Karpas-422 (cell line): ENCODE results near the gene ZNF345. TPM values are rescaled to one million over a fixed set of nuclear protein-coding genes. Genes with fewer than 3 reads are reported as not detected.

Experiments used
- DNase-seq: peaks from one replicate; pipeline ENCODE4 v3.0.0-alpha.2; 2015
- H2AFZ ChIP-seq: fragments of 200-600 bp; sonication (generic); 2 replicates; pipeline ENCODE4 v1.6.1; 2014; ENCODE audit warnings: antibody characterized with exemption, low read length, mixed read lengths
- H3K27ac ChIP-seq: fragments of 200-600 bp; sonication (generic); 2 replicates; pipeline ENCODE4 v1.5.1; 2014; ENCODE audit warnings: mild to moderate bottlenecking, low read length, moderate library complexity
- H3K27me3 ChIP-seq: fragments of 200-600 bp; sonication (generic); 2 replicates; pipeline ENCODE4 v1.6.1; 2014; ENCODE audit warnings: low read length, mixed read lengths
- H3K36me3 ChIP-seq: fragments of 200-600 bp; sonication (generic); 2 replicates; pipeline ENCODE4 v1.6.1; 2014; ENCODE audit warnings: low read length, mixed read lengths; ENCODE audit not compliant: insufficient read depth
- H3K4me1 ChIP-seq: fragments of 200-600 bp; sonication (generic); 2 replicates; pipeline ENCODE4 v1.6.1; 2014; ENCODE audit warnings: mild to moderate bottlenecking, low read length, mixed read lengths
- H3K4me2 ChIP-seq: fragments of 200-600 bp; sonication (generic); 2 replicates; pipeline ENCODE4 v1.6.1; 2014; ENCODE audit warnings: low read length, low read depth, mild to moderate bottlenecking; ENCODE audit not compliant: poor library complexity, severe bottlenecking
- H3K4me3 ChIP-seq: fragments of 200-600 bp; sonication (generic); 2 replicates; pipeline ENCODE4 v1.5.1; 2014; ENCODE audit warnings: mild to moderate bottlenecking, antibody characterized with exemption, low read length, mixed read lengths
- H3K79me2 ChIP-seq: fragments of 200-600 bp; sonication (generic); 2 replicates; pipeline ENCODE4 v1.6.1; 2014; ENCODE audit warnings: mild to moderate bottlenecking, low read length, mixed read lengths
- H3K9ac ChIP-seq: fragments of 200-600 bp; sonication (generic); 2 replicates; pipeline ENCODE4 v1.6.0; 2014; ENCODE audit warnings: low read length
- H3K9me2 ChIP-seq: fragments of 200-600 bp; sonication (generic), shearing (Covaris generic); replicated peaks from 2 replicates; pipeline ENCODE4 v1.6.0; 2014; ENCODE audit warnings: mild to moderate bottlenecking, low read length, moderate library complexity; ENCODE audit not compliant: insufficient read depth
- H3K9me3 ChIP-seq: fragments of 300-700, 200-600 bp; sonication (generic); 2 replicates; pipeline ENCODE4 v1.6.1; 2014; ENCODE audit warnings: low read length, mixed read lengths
- H4K20me1 ChIP-seq: fragments of 200-600 bp; sonication (generic); 2 replicates; pipeline ENCODE4 v1.6.1; 2014; ENCODE audit warnings: mild to moderate bottlenecking, antibody characterized with exemption, low read length, low read depth; ENCODE audit not compliant: insufficient read depth
- total RNA-seq: library from RNA; depleted of rRNA; stranded (reverse); fragments of >200 nt; shearing (Covaris generic); gene quantifications from 2 replicates; pipeline ENCODE4 v1.2.3, GENCODE V29; 2014; ENCODE audit warnings: low replicate concordance

Gene ZNF345
- total RNA-seq, 1 experiment from 2014 or later = 11.3 TPM

DNA sequence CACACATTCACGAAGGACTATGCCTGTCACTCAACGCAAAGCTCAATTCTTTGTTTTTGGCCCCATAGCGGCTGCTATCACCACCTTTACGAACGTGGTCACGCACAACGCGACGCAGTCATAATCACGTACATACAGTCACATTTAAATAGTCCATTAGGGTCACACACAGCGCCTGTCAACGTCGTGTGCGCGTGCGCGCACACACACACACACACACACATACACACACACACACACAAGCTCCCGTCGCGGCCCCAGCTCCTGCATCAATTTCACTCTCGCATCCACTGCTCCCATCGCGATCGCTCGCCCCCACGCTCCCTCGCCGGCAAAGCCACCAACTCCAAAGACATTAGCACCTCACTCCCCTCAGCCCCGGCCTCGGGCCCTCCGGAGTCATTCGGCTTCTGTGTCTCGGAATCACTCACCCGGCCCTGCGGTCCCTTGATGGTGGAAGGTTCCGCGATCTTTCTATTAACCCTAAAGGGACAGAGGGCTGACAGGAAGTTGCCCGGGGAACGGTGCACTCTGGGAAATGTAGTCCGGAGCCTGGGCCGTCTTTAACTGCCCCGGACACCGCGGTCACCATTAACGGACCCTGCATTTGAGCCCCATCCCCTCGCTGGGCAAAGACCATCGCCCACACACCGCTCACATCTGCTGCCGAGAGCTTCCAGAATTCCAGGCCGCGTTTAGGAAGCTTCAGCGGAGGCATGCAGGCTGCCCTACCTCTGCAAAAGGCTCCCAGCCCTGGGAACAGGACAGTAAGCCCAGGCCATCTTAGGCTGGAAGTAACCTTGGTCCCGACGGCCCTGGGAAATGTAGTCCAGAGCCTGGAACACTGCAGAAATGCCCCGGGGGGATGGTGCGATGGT lies 12.5 kb upstream of the ZNF345 start, which contains the start of gene ZNF790:
TSS of gene ZNF790 (minus strand) at position 482 of the 878 bp plus-strand sequence. CDS start 12,768 bp downstream, outside the sequence.
- no peak for DNase-seq
- no peak within 1 kb of the TSS for H3K9ac ChIP-seq
- peaks cover 47% of the 10 kb centered on the region for H3K9me3 ChIP-seq
- no peak within 1 kb of the TSS; the same call in 1 of the 2 replicates for H3K4me3 ChIP-seq
- no peaks in the 10 kb centered on the region for H3K4me1 ChIP-seq
- no peaks in the 10 kb centered on the region for H4K20me1 ChIP-seq
- no peak within 1 kb of the TSS for H3K27ac ChIP-seq
- peaks cover 61% of the 10 kb centered on the region for H3K79me2 ChIP-seq
- H3K4me2 ChIP-seq = no peak within 1 kb of the TSS
- no peak within 1 kb of the TSS for H2AFZ ChIP-seq
- peaks cover 52% of the 10 kb centered on the region for H3K36me3 ChIP-seq
- H3K9me2 ChIP-seq = no peaks in the 10 kb centered on the region
- no peaks in the 10 kb centered on the region for H3K27me3 ChIP-seq

DNA sequence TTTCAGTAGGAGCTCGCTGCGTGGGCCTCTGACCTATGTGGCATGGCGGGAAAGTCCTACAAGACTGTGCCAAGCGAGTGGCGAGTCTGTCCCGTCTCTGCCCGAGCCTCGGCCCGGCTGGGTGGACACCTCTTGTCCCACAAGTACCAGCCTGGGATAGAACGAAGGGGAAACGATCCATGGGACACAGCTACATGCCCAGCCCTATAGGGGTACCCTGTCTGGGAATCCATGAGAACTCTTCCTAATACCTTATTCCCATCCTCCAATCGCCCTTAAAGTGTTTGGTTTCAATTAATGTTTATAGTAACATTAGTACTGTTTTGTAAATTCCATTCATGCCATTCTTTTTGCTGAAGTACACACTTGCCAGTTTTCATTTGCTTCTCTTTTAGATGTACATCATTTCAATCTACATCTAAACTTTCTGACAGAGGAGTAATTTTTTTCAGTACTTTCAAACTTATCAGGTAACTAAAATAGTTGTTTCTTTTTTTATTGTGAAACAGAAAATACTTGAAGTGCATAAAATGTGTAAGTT lies 11.8 kb upstream of the ZNF345 start:
- DNase-seq = no peak
- H3K36me3 ChIP-seq = peaks cover 50% of the 10 kb centered on the region
- no peak overlapping the region for H3K27ac ChIP-seq
- peaks cover 58% of the 10 kb centered on the region for H3K79me2 ChIP-seq
- no peaks in the 10 kb centered on the region for H3K4me1 ChIP-seq
- no peak overlapping the region for H3K9ac ChIP-seq
- no peaks in the 10 kb centered on the region for H3K9me2 ChIP-seq
- no peaks in the 10 kb centered on the region for H3K27me3 ChIP-seq
- no peak overlapping the region for H3K4me2 ChIP-seq
- no peak overlapping the region; the same call in 1 of the 2 replicates for H3K4me3 ChIP-seq
- H2AFZ ChIP-seq = no peak overlapping the region
- H4K20me1 ChIP-seq = no peaks in the 10 kb centered on the region
- H3K9me3 ChIP-seq = peaks cover 44% of the 10 kb centered on the region

DNA sequence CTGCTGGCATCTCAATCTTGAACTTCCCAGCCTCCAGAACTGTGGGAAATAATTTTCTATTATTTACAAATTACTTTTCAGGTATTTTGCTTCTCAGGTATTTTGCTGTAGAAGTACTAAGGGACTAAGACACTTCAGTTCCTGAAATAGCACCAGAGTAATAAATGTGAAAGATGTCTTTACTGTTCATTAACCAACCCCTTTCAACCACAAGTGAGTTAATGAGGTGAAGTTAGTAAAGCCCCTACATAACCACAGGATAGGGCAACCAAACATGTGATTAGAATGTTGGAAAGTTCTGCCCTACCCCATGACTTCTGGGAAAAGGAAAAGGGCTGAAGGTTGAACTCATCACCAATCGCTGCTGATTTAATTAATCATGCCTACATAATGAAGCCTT lies 2.7 kb upstream of the ZNF345 start:
- no peak overlapping the region for H3K9ac ChIP-seq
- H3K79me2 ChIP-seq = peaks cover 58% of the 10 kb centered on the region
- H3K4me3 ChIP-seq = peak overlapping the region; percentile 92; the same call in 1 of the 2 replicates
- H3K36me3 ChIP-seq = peaks cover 44% of the 10 kb centered on the region
- no peak overlapping the region for H2AFZ ChIP-seq
- no peaks in the 10 kb centered on the region for H3K9me2 ChIP-seq
- peaks cover 21% of the 10 kb centered on the region for H3K9me3 ChIP-seq
- no peak overlapping the region for H3K4me2 ChIP-seq
- H3K27me3 ChIP-seq = no peaks in the 10 kb centered on the region
- H4K20me1 ChIP-seq = no peaks in the 10 kb centered on the region
- no peak overlapping the region for H3K27ac ChIP-seq
- peaks cover 12% of the 10 kb centered on the region for H3K4me1 ChIP-seq
- no peak for DNase-seq

DNA sequence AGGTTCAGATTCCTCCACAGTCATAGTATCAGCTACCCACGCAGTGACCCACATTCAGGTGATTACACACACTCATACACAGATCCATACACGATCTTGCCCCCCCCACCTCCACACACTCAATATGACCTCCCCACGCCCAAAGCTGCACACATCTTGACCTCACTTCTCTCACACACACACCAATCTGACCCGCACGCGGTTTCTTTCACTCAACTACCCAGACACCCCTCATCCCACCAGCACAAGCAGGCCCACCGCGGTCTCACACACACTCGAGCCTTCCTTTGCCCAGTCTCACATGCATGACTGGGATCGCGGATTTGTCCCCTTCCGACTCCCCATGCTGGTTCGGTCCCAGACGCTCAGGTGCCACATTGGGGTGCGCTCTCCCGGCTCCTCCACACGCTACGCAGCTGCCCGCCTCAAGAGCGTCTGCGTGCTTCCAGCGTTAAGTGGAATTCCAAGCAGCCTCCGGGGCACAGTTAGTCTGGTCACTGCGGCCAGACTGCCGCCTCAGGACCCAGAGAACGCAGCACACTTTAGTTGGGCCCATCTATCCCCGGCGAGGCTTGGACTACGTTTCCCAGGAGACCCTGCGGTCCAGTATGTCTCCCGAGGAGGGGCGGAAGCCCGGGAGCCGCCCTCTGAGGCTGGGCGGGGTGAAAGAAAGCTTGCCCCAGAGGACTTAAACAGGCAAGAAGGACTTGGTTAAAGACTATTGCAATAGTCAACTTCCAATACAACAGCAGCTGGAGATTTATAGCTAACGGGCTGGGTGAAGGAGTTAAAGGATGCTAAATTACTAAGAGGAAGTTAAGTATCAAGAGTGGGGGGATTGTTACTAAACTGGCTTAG lies 746 bp upstream of the ZNF345 start:
- peaks cover 59% of the 10 kb centered on the region for H3K79me2 ChIP-seq
- no peaks in the 10 kb centered on the region for H4K20me1 ChIP-seq
- peak overlapping the region; percentile 85 for H3K4me2 ChIP-seq
- peak overlapping the region; percentile 92 for H3K4me3 ChIP-seq
- H3K4me1 ChIP-seq = peaks cover 12% of the 10 kb centered on the region
- H3K27me3 ChIP-seq = no peaks in the 10 kb centered on the region
- H3K9me3 ChIP-seq = peaks cover 14% of the 10 kb centered on the region
- DNase-seq = peak; percentile 97
- peak overlapping the region; percentile 94 for H2AFZ ChIP-seq
- peak overlapping the region; percentile 48 for H3K27ac ChIP-seq
- H3K9ac ChIP-seq = peak overlapping the region; percentile 85
- H3K36me3 ChIP-seq = peaks cover 41% of the 10 kb centered on the region
- H3K9me2 ChIP-seq = no peaks in the 10 kb centered on the region

DNA sequence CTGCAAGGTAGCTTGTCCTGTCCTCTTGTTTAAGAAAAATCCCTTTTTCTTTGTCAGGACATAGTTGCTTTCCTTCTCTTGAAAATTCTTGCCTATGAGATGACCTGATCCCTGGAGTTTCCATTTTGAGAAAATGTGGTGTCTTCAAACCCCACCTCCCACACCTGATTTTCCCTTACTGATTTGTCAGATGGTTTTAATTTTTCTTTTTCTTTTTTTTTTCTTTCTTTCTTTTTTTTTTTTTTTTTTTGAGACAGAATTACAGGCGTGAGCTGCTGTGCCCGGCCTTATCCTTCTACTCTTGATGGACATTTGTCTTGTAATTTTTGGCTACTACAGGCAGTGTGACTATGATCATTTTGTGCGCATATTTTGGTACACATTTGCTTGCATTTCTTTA lies 1.2 kb downstream of the ZNF345 start:
- Histone ChIP-seq H3K27me3 (no peaks in the 10 kb centered on the region), H3K9ac (peak overlapping the region; percentile 85), H3K9me2 (no peaks in the 10 kb centered on the region), H3K4me3 (peak overlapping the region; percentile 92), H2AFZ (no peak overlapping the region; the same call in 1 of the 2 replicates), H3K4me1 (peaks cover 12% of the 10 kb centered on the region), H3K36me3 (peaks cover 37% of the 10 kb centered on the region), H3K9me3 (peaks cover 8% of the 10 kb centered on the region), H4K20me1 (no peaks in the 10 kb centered on the region), H3K27ac (no peak overlapping the region), H3K4me2 (peak overlapping the region; percentile 85), H3K79me2 (peaks cover 46% of the 10 kb centered on the region)
- no peak for DNase-seq

DNA sequence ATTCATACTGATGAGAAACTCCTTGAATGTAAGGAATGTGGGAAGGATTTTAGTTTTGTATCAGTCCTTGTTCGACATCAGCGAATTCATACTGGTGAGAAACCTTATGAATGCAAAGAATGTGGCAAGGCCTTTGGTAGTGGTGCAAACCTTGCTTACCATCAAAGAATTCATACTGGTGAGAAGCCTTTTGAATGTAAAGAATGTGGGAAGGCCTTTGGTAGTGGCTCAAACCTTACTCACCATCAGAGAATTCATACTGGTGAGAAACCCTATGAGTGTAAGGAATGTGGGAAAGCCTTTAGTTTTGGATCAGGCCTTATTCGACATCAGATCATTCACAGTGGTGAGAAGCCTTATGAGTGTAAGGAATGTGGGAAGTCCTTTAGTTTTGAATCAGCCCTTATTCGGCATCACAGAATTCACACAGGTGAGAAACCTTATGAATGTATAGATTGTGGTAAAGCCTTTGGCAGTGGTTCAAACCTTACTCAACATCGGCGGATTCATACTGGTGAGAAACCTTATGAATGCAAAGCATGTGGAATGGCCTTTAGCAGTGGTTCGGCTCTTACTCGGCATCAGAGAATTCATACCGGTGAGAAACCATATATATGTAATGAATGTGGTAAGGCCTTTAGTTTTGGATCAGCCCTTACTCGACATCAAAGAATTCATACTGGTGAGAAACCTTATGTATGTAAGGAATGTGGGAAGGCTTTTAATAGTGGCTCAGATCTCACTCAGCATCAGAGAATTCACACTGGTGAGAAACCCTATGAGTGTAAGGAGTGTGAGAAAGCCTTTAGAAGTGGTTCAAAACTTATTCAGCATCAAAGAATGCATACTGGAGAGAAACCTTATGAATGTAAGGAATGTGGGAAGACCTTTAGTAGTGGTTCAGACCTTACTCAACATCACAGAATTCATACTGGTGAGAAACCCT lies 26.6 kb downstream of the ZNF345 start:
- Histone ChIP-seq H3K79me2 (no peaks in the 10 kb centered on the region), H3K4me1 (no peaks in the 10 kb centered on the region), H3K9me2 (no peaks in the 10 kb centered on the region), H3K36me3 (peaks cover 36% of the 10 kb centered on the region), H4K20me1 (no peaks in the 10 kb centered on the region), H3K9ac (no peak overlapping the region), H3K4me3 (no peak overlapping the region), H3K27me3 (no peaks in the 10 kb centered on the region), H3K9me3 (peaks cover 47% of the 10 kb centered on the region), H2AFZ (no peak overlapping the region), H3K4me2 (no peak overlapping the region), H3K27ac (no peak overlapping the region)
- no peak for DNase-seq

DNA sequence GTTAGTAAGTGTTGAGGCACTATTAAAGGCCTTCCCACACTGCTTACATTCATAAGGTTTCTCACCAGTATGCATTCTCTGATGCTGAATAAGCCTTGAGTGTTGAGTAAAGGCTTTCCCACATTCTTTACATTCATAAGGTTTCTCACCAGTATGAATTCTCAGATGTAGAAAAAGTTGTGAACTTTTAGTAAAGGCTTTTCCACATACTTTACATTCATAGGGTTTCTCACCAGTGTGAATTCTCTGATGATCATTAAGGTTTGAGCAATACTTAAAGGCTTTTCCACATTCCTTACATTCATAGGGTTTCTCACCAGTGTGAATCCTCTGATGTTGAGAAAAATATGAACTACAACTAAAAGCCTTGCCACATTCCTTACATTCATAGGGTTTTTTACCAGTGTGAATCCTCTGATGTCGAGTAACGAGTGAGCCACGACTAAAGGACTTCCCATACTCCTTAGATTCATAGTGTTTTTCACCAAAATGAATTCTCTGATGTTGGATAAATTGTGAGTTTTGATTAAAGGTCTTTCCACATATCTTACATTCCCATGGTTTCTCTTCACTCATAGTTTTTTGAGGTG lies 41.2 kb downstream of the ZNF345 start:
- H3K27me3 ChIP-seq = no peaks in the 10 kb centered on the region
- no peak overlapping the region for H3K27ac ChIP-seq
- no peak overlapping the region for H3K4me3 ChIP-seq
- no peak overlapping the region for H2AFZ ChIP-seq
- DNase-seq = no peak
- H4K20me1 ChIP-seq = no peaks in the 10 kb centered on the region
- no peaks in the 10 kb centered on the region for H3K79me2 ChIP-seq
- no peak overlapping the region for H3K9ac ChIP-seq
- H3K9me2 ChIP-seq = no peaks in the 10 kb centered on the region
- H3K9me3 ChIP-seq = peaks cover 62% of the 10 kb centered on the region
- H3K36me3 ChIP-seq = peaks cover 12% of the 10 kb centered on the region
- H3K4me1 ChIP-seq = no peaks in the 10 kb centered on the region
- no peak overlapping the region for H3K4me2 ChIP-seq
